H1 (cell line): ENCODE results near the gene AIRE.

Experiments used
- ATF2 ChIP-seq: IDR thresholded peaks from 2 replicates; pipeline ENCODE4 v1.6.1; 2012; ENCODE audit warnings: low read length, inconsistent platforms
- ATF3 ChIP-seq: IDR thresholded peaks from 2 replicates; pipeline ENCODE4 v1.6.1; 2011; ENCODE audit warnings: low read depth, mild to moderate bottlenecking, low read length; ENCODE audit not compliant: insufficient read depth
- CHD2 ChIP-seq: IDR thresholded peaks from 2 replicates; pipeline ENCODE4 v1.6.1; 2012; ENCODE audit warnings: low read length, improper control_type of control experiment
- CTCF ChIP-seq, 3 experiments: IDR thresholded peaks; 1 replicate in 2 of 3; 2 replicates in 1 of 3; pipeline versions ENCODE4 v1.5.1 to v1.6.1; 2011; ENCODE audit warnings: low read length in 3 of 3, mild to moderate bottlenecking in 3 of 3, inconsistent platforms in 2 of 3, low read depth in 1 of 3, moderate library complexity in 1 of 3; ENCODE audit not compliant: insufficient read depth in 1 of 3; ENCODE audit errors: control extremely low read depth in 1 of 3
- EP300 ChIP-seq, 2 experiments: IDR thresholded peaks; 1 replicate in 1 of 2; 2 replicates in 1 of 2; pipeline ENCODE4 v1.6.1; 2011 to 2012; ENCODE audit warnings: low read depth in 2 of 2, low read length in 2 of 2, mild to moderate bottlenecking in 2 of 2, borderline replicate concordance in 1 of 2, inconsistent platforms in 1 of 2, moderate library complexity in 1 of 2
- EZH2 ChIP-seq: fragments of 200-600 bp; sonication (generic); IDR thresholded peaks from 2 replicates; pipeline ENCODE4 v1.7.1; 2012; ENCODE audit warnings: low read depth, mild to moderate bottlenecking, moderate library complexity, low read length, inconsistent platforms; ENCODE audit not compliant: severe bottlenecking
- MAFK ChIP-seq: IDR thresholded peaks from 2 replicates; pipeline ENCODE4 v1.6.1; 2012; ENCODE audit warnings: low read depth, mild to moderate bottlenecking, improper control_type of control experiment, low read length
- SP1 ChIP-seq: IDR thresholded peaks from 2 replicates; pipeline ENCODE4 v1.6.1; 2011; ENCODE audit warnings: low read depth, low read length
- TEAD4 ChIP-seq: IDR thresholded peaks from 2 replicates; pipeline ENCODE4 v1.6.1; 2012; ENCODE audit warnings: low read depth, low read length, inconsistent platforms, mixed read lengths

GRCh38 chr21:44331650-44332307 is 46.1 kb downstream of the AIRE start:
- TF ChIP-seq SP1 (no peak), ATF3 (no peak), CHD2 (no peak), EZH2 (no peak), ATF2 (no peak), CTCF (IDR thresholded peaks at IDR 0.05; ENCODE audit: control extremely low read depth in 1 of 3, insufficient read depth in 1 of 3, low read depth in 1 of 3, low read length in 3 of 3) (no peak), EP300 (IDR thresholded peaks at IDR 0.05; ENCODE audit: borderline replicate concordance in 1 of 2, low read depth in 2 of 2, low read length in 2 of 2) (no peak), MAFK (no peak), TEAD4 (no peak)
